SU-DHL-6 (cell line): ENCODE data around the gene POFUT2.

Experiments used
- H2AFZ ChIP-seq: fragments of 200-600 bp; sonication (generic); 2 replicates; pipeline ENCODE4 v1.6.1; 2014; ENCODE audit warnings: low read depth, mild to moderate bottlenecking, moderate library complexity, mixed read lengths, antibody characterized with exemption, low read length; ENCODE audit not compliant: severe bottlenecking
- H3F3A ChIP-seq: fragments of 200-600 bp; shearing (Covaris generic); 2 replicates; pipeline ENCODE4 v1.6.0; 2016; ENCODE audit warnings: antibody characterized with exemption, mild to moderate bottlenecking; ENCODE audit not compliant: insufficient read depth
- H3K27ac ChIP-seq: fragments of 200-600 bp; sonication (generic); 2 replicates; pipeline ENCODE4 v1.5.1; 2016; ENCODE audit warnings: low read depth, mild to moderate bottlenecking, low read length, moderate library complexity, mixed read lengths
- H3K27me3 ChIP-seq: fragments of 200-600 bp; sonication (generic), shearing (Covaris generic); 2 replicates; pipeline ENCODE4 v1.6.0; 2014; ENCODE audit warnings: mild to moderate bottlenecking, low read length
- H3K36me3 ChIP-seq: fragments of 200-600 bp; sonication (generic); 2 replicates; pipeline ENCODE4 v1.6.1; 2014; ENCODE audit warnings: mild to moderate bottlenecking, low read length, mixed read lengths
- H3K4me2 ChIP-seq: fragments of 300-600, 200-600 bp; shearing (Covaris generic), sonication (generic); 2 replicates; pipeline ENCODE4 v1.6.0; 2014; ENCODE audit warnings: low read length, low read depth, mild to moderate bottlenecking; ENCODE audit not compliant: poor library complexity, severe bottlenecking
- H3K4me3 ChIP-seq: fragments of 200-600 bp; sonication (generic); 2 replicates; pipeline ENCODE4 v1.5.1; 2014; ENCODE audit warnings: antibody characterized with exemption, low read length, mild to moderate bottlenecking, mixed read lengths; ENCODE audit not compliant: insufficient read depth, poor library complexity, severe bottlenecking
- H3K79me2 ChIP-seq: fragments of 200-600 bp; sonication (generic); 2 replicates; pipeline ENCODE4 v1.6.1; 2014; ENCODE audit warnings: mild to moderate bottlenecking, low read length, moderate library complexity; ENCODE audit not compliant: insufficient read depth
- H3K9ac ChIP-seq: fragments of 200-600 bp; sonication (generic); 2 replicates; pipeline ENCODE4 v1.7.0; 2014; ENCODE audit warnings: mild to moderate bottlenecking, low read length
- H3K9me2 ChIP-seq: fragments of 200-600 bp; sonication (generic); replicated peaks from 2 replicates; pipeline ENCODE4 v1.6.1; 2014; ENCODE audit warnings: low read length; ENCODE audit not compliant: insufficient read depth
- H3K9me3 ChIP-seq: fragments of 200-600 bp; sonication (generic); 2 replicates; pipeline ENCODE4 v1.6.1; 2014; ENCODE audit warnings: low read length, mixed read lengths; ENCODE audit not compliant: insufficient read depth
- H4K20me1 ChIP-seq: fragments of 200-600 bp; sonication (generic); 2 replicates; pipeline ENCODE4 v1.6.1; 2014; ENCODE audit warnings: low read depth, mild to moderate bottlenecking, antibody characterized with exemption, low read length, moderate library complexity, mixed read lengths
- EZH2phosphoT487 ChIP-seq: fragments of 200-600 bp; sonication (generic), shearing (Covaris generic); conservative IDR thresholded peaks from 2 replicates; pipeline ENCODE4 v1.6.1; 2018; ENCODE audit warnings: mild to moderate bottlenecking, antibody characterized with exemption, low read length, moderate library complexity, mixed read lengths
- TF ChIP-seq, protein P1 (sequence below): fragments of 200-600 bp; sonication (generic); IDR thresholded peaks from one replicate; pipeline ENCODE4 v1.5.1; 2017; ENCODE audit warnings: antibody characterized with exemption, mild to moderate bottlenecking, low read length, moderate library complexity; ENCODE audit not compliant: insufficient read depth, poor library complexity, severe bottlenecking

POFUT2 gene

DNA sequence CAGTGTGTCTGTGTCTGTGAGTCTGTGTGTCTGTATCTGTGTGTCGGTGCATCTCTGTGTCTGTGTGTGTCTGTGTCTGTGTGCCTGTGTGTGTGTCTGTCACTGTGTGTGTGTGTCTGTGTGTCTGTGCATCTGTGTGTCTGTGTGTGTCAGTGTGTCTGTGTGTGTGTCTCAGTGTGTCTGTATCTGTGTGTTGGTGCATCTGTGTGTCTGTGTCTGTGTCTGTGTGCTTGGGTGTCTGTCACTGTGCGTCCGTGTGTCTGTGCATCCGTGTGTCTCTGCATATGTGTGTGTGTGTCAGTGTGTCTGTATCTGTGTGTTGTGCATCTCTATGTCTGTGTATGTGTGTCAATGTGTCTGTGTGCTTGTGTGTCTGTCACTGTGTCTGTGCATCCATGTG lies 44.7 kb upstream of the POFUT2 start:
- no peaks in the 10 kb centered on the region for H4K20me1 ChIP-seq
- no peak overlapping the region for H3K4me2 ChIP-seq
- no peak for TF ChIP-seq EZH2phosphoT487
- TF ChIP-seq, protein P1, sequence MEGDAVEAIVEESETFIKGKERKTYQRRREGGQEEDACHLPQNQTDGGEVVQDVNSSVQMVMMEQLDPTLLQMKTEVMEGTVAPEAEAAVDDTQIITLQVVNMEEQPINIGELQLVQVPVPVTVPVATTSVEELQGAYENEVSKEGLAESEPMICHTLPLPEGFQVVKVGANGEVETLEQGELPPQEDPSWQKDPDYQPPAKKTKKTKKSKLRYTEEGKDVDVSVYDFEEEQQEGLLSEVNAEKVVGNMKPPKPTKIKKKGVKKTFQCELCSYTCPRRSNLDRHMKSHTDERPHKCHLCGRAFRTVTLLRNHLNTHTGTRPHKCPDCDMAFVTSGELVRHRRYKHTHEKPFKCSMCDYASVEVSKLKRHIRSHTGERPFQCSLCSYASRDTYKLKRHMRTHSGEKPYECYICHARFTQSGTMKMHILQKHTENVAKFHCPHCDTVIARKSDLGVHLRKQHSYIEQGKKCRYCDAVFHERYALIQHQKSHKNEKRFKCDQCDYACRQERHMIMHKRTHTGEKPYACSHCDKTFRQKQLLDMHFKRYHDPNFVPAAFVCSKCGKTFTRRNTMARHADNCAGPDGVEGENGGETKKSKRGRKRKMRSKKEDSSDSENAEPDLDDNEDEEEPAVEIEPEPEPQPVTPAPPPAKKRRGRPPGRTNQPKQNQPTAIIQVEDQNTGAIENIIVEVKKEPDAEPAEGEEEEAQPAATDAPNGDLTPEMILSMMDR = no peak
- H3K27me3 ChIP-seq = no peaks in the 10 kb centered on the region
- H3K4me3 ChIP-seq = no peak overlapping the region
- no peaks in the 10 kb centered on the region for H3K36me3 ChIP-seq
- no peak overlapping the region for H3K27ac ChIP-seq
- H3K9ac ChIP-seq = no peak overlapping the region
- no peaks in the 10 kb centered on the region for H3F3A ChIP-seq
- no peaks in the 10 kb centered on the region for H3K79me2 ChIP-seq
- no peak overlapping the region for H2AFZ ChIP-seq
- H3K9me2 ChIP-seq = no peaks in the 10 kb centered on the region
- H3K9me3 ChIP-seq = no peaks in the 10 kb centered on the region

DNA sequence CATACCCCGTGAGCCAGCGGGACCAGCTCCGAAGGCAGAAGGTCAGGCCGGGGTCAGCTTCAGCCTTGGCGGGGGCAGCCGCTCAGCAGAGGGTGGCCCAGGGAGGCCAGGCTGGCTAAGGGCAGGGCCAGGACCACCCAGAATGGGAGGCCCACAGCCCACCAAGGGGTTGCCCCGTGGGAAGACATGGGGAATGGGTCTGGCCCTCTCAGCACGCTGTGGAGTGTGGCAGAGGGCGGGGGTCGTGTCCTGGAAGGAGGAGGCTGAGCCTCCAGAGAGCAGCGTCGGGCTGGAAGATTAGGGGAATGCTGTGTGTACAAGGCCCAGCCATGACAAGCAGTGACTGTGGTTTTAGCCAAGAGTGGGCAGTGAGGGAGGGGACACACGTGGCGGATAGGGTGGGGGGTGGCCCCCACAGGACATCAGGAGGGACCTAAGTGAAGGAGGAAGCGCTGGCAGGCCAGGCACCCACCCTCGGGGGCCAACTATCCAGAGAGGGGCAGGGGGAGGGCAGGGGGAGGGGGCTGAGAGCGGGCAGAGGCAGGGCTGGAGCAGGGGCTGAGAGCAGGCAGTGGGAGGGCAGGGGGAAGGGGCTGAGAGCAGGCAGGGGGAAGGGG lies 43.9 kb upstream of the POFUT2 start:
- Histone ChIP-seq H3K4me3 (no peak overlapping the region), H3K27ac (no peak overlapping the region), H3K4me2 (no peak overlapping the region), H2AFZ (no peak overlapping the region), H3F3A (no peaks in the 10 kb centered on the region), H3K36me3 (no peaks in the 10 kb centered on the region), H3K27me3 (no peaks in the 10 kb centered on the region), H3K9ac (no peak overlapping the region), H4K20me1 (no peaks in the 10 kb centered on the region), H3K9me2 (no peaks in the 10 kb centered on the region), H3K79me2 (no peaks in the 10 kb centered on the region), H3K9me3 (no peaks in the 10 kb centered on the region)
- TF ChIP-seq, protein P1 = no peak
- TF ChIP-seq EZH2phosphoT487 = no peak

DNA sequence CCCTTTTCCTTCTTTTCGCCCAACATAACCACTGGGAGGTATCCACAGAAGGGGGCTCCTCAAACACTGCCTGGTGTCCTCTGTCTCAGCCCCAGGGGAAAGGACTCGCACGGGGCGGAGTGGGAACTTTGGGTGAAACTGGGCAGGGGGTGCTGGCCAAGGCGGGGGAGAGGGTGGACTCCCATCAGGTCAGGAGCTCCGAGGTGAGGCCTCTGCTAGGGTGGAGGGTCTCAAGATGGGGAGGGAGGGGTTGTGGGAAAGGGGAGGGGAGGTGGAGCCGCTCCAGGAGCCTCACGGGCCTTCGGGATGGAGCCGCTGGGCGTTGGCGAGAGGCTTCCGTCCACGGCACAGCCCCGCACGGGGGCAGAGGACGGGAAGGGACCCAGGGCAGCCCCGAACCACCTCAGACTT lies 43.2 kb upstream of the POFUT2 start:
- TF ChIP-seq, protein P1 = no peak
- no peak for TF ChIP-seq EZH2phosphoT487
- Histone ChIP-seq H3K79me2 (no peaks in the 10 kb centered on the region), H3K9me2 (no peaks in the 10 kb centered on the region), H3K27ac (no peak overlapping the region), H3K27me3 (no peaks in the 10 kb centered on the region), H2AFZ (no peak overlapping the region), H3K4me2 (no peak overlapping the region), H3F3A (no peaks in the 10 kb centered on the region), H3K9ac (no peak overlapping the region), H3K36me3 (no peaks in the 10 kb centered on the region), H4K20me1 (no peaks in the 10 kb centered on the region), H3K4me3 (no peak overlapping the region), H3K9me3 (no peaks in the 10 kb centered on the region)
